HCT116 (cell line): ENCODE data around the gene FXYD4.

Source experiments
- CEBPB ChIP-seq: IDR thresholded peaks from 2 replicates; pipeline ENCODE4 v1.6.1; 2012; ENCODE audit warnings: low read depth
- CTCF ChIP-seq, 3 experiments: fragments of 200-600 bp in 1 of 3; sonication (generic) in 1 of 3; IDR thresholded peaks in 2 of 3; conservative IDR thresholded peaks in 1 of 3; 2 replicates each; pipeline ENCODE4 v1.5.1; 2012 to 2017; ENCODE audit warnings: low read depth in 2 of 3, low read length in 2 of 3, antibody characterized with exemption in 1 of 3, borderline replicate concordance in 1 of 3, control low read depth in 1 of 3, mild to moderate bottlenecking in 1 of 3, mixed read lengths in 1 of 3, mixed run types in 1 of 3, moderate library complexity in 1 of 3; ENCODE audit not compliant: insufficient read depth in 1 of 3
- EGR1 ChIP-seq: IDR thresholded peaks from 2 replicates; pipeline ENCODE4 v1.6.1; 2012; ENCODE audit warnings: low read depth
- ELF1 ChIP-seq: IDR thresholded peaks from 2 replicates; pipeline ENCODE4 v1.6.1; 2012; ENCODE audit warnings: low read depth, borderline replicate concordance
- EZH2 ChIP-seq: fragments of 200-600 bp; sonication (generic); IDR thresholded peaks from 2 replicates; pipeline ENCODE4 v1.6.1; 2017; ENCODE audit warnings: antibody characterized with exemption, mixed run types
- FOSL1 ChIP-seq: IDR thresholded peaks from 2 replicates; pipeline ENCODE4 v1.6.1; 2012; ENCODE audit warnings: low read depth
- MAX ChIP-seq: IDR thresholded peaks from 2 replicates; pipeline ENCODE4 v1.6.1; 2012
- POLR2A ChIP-seq: IDR thresholded peaks from 2 replicates; pipeline ENCODE4 v1.7.0; 2011; ENCODE audit warnings: borderline replicate concordance; ENCODE audit not compliant: insufficient read depth, insufficient read length; ENCODE audit errors: extremely low read depth
- POLR2AphosphoS5 ChIP-seq: IDR thresholded peaks from 2 replicates; pipeline ENCODE4 v1.6.1; 2011; ENCODE audit warnings: mild to moderate bottlenecking, low read depth, low read length, moderate library complexity
- RAD21 ChIP-seq: IDR thresholded peaks from 2 replicates; pipeline ENCODE4 v1.6.1; 2012; ENCODE audit warnings: low read depth, mild to moderate bottlenecking
- REST ChIP-seq: IDR thresholded peaks from 2 replicates; pipeline ENCODE4 v1.6.1; 2012; ENCODE audit warnings: low read depth
- SP1 ChIP-seq: IDR thresholded peaks from 2 replicates; pipeline ENCODE4 v1.6.1; 2012; ENCODE audit warnings: low read depth
- TCF7L2 ChIP-seq: IDR thresholded peaks from 2 replicates; pipeline ENCODE4 v1.7.0; 2011; ENCODE audit warnings: borderline replicate concordance, inconsistent platforms; ENCODE audit not compliant: insufficient read depth, insufficient read length; ENCODE audit errors: extremely low read depth

- TF ChIP-seq FOSL1 (no peak), EGR1 (no peak), ELF1 (no peak), CTCF (IDR thresholded peaks at IDR 0.05 in 2 of 3, conservative IDR thresholded peaks at IDR 0.05 in 1 of 3; ENCODE audit: borderline replicate concordance in 1 of 3, insufficient read depth in 1 of 3, low read depth in 2 of 3, low read length in 2 of 3) (no peak), POLR2AphosphoS5 (no peak), REST (no peak), POLR2A (no peak), SP1 (no peak), EZH2 (no peak), MAX (no peak), TCF7L2 (no peak), RAD21 (no peak), CEBPB (no peak)
Observed at GRCh38 chr10:43327171-43327570, 44.3 kb upstream of the FXYD4 start.
